HepG2 (cell line): ENCODE measurements around the gene CADPS2. TPM values are rescaled to one million over a fixed set of nuclear protein-coding genes. Genes with fewer than 3 reads are reported as not detected.

ENCODE experiments used
- BATF2 ChIP-seq: sonication (generic); formaldehyde crosslinking; IDR thresholded peaks from 2 replicates; pipeline ENCODE4 v1.8.0; 2022; ENCODE audit warnings: mild to moderate bottlenecking, missing genetic modification reagents, moderate library complexity
- ETV5 ChIP-seq: IDR thresholded peaks from 2 replicates; pipeline ENCODE4 v1.6.1; 2018; ENCODE audit warnings: missing biosample characterization, missing genetic modification reagents, inconsistent platforms, borderline replicate concordance
- GTF2F1 ChIP-seq: fragments of 150-350 bp; IDR thresholded peaks from 2 replicates; pipeline ENCODE4 v1.6.1; 2014; ENCODE audit warnings: low read length
- KAT2B ChIP-seq: fragments of 150-350 bp; IDR thresholded peaks from 2 replicates; pipeline ENCODE4 v1.6.1; 2014; ENCODE audit warnings: low read depth, low read length, borderline replicate concordance
- MXD4 ChIP-seq: IDR thresholded peaks from 2 replicates; pipeline ENCODE4 v1.6.1; 2016; ENCODE audit warnings: mild to moderate bottlenecking, missing biosample characterization, missing genetic modification reagents
- POLR2AphosphoS5 ChIP-seq: IDR thresholded peaks from 2 replicates; pipeline ENCODE4 v1.6.1; 2012; ENCODE audit warnings: low read depth, low read length
- ZNF230 ChIP-seq: sonication (generic); formaldehyde crosslinking; IDR thresholded peaks from 2 replicates; pipeline ENCODE4 v1.4.0; 2020; ENCODE audit warnings: mild to moderate bottlenecking, missing genetic modification reagents
- ZNF30 ChIP-seq: sonication (generic); formaldehyde crosslinking; IDR thresholded peaks from 2 replicates; pipeline ENCODE4 v1.5.0; 2020; ENCODE audit warnings: mild to moderate bottlenecking, missing genetic modification reagents
- ZNF33B ChIP-seq: sonication (generic); formaldehyde crosslinking; IDR thresholded peaks from 2 replicates; pipeline ENCODE4 v1.5.1; 2020; ENCODE audit warnings: mild to moderate bottlenecking, missing genetic modification reagents
- ZNF607 ChIP-seq: sonication (generic); formaldehyde crosslinking; IDR thresholded peaks from 2 replicates; pipeline ENCODE4 v1.5.1; 2020; ENCODE audit warnings: missing genetic modification reagents, mild to moderate bottlenecking, borderline replicate concordance
- ZNF766 ChIP-seq: sonication (generic); formaldehyde crosslinking; IDR thresholded peaks from 2 replicates; pipeline ENCODE4 v1.5.0; 2020; ENCODE audit warnings: missing genetic modification reagents, borderline replicate concordance
- ZNF772 ChIP-seq: sonication (generic); formaldehyde crosslinking; IDR thresholded peaks from 2 replicates; pipeline ENCODE4 v1.5.0; 2020; ENCODE audit warnings: mild to moderate bottlenecking, missing genetic modification reagents
- ZNF780A ChIP-seq: sonication (generic); formaldehyde crosslinking; IDR thresholded peaks from 2 replicates; pipeline ENCODE4 v1.8.0; 2022; ENCODE audit warnings: mild to moderate bottlenecking, missing genetic modification reagents, moderate library complexity
- ZNF841 ChIP-seq: sonication (generic); formaldehyde crosslinking; IDR thresholded peaks from 2 replicates; pipeline ENCODE4 v1.8.1; 2023; ENCODE audit warnings: missing genetic modification reagents, borderline replicate concordance
- ZNF891 ChIP-seq: sonication (generic); formaldehyde crosslinking; IDR thresholded peaks from 2 replicates; pipeline ENCODE4 v1.5.0; 2020; ENCODE audit warnings: mild to moderate bottlenecking, missing genetic modification reagents
- ZSCAN12 ChIP-seq: sonication (generic); formaldehyde crosslinking; IDR thresholded peaks from 2 replicates; pipeline ENCODE4 v1.9.0; 2021; ENCODE audit warnings: mild to moderate bottlenecking, missing genetic modification reagents
- ZSCAN21 ChIP-seq: sonication (generic); formaldehyde crosslinking; IDR thresholded peaks from 2 replicates; pipeline ENCODE4 v1.8.0; 2022; ENCODE audit warnings: mild to moderate bottlenecking, missing genetic modification reagents, moderate library complexity, borderline replicate concordance
- polyA plus RNA-seq, 8 experiments: library from polyadenylated mRNA; depleted of rRNA in 3 of 8; stranded (reverse) in 7 of 8; unstranded in 1 of 8; fragments of >200 nt; fragmentation: Illumina TruSeq in 4 of 8; extraction: Trizol in 4 of 8; gene quantifications; 2 replicates each; pipeline versions ENCODE4 v1.2.1 to v1.2.3, GENCODE V29; 2011 to 2016; ENCODE audit warnings: low read depth in 4 of 8, missing spikeins in 1 of 8, mixed read lengths in 1 of 8; ENCODE audit not compliant: insufficient read depth in 1 of 8
- total RNA-seq, 5 experiments: library from RNA; depleted of rRNA; stranded (reverse); fragments of >200 nt; fragmentation: Illumina TruSeq; extraction: Trizol; gene quantifications; 2 replicates each; pipeline ENCODE4 v1.2.3, GENCODE V29; 2016; ENCODE audit warnings: low read depth in 1 of 5
- TF ChIP-seq, protein P1 (sequence below): sonication (generic); formaldehyde crosslinking; IDR thresholded peaks from 2 replicates; pipeline ENCODE4 v1.9.0; 2021; ENCODE audit warnings: missing genetic modification reagents, mild to moderate bottlenecking, borderline replicate concordance
- TF ChIP-seq, protein P2 (sequence below): IDR thresholded peaks from 2 replicates; pipeline ENCODE4 v1.6.1; 2016; ENCODE audit warnings: missing compliant biosample characterization, missing genetic modification reagents, borderline replicate concordance
- TF ChIP-seq, protein P3 (sequence below): sonication (generic); formaldehyde crosslinking; IDR thresholded peaks from 2 replicates; pipeline ENCODE4 v1.4.0; 2020; ENCODE audit warnings: missing genetic modification reagents
- TF ChIP-seq, protein P4 (sequence below): sonication (generic); formaldehyde crosslinking; IDR thresholded peaks from 2 replicates; pipeline ENCODE4 v1.5.1; 2020; ENCODE audit warnings: mild to moderate bottlenecking, missing genetic modification reagents, moderate library complexity

The CADPS2 gene
- total and polyA plus RNA-seq, 2 of the 13 experiments (the other 11 are each of a cell fraction or from before 2014, with no cell fraction given) = 17.6 to 43.8 TPM

- TF ChIP-seq, protein P1, sequence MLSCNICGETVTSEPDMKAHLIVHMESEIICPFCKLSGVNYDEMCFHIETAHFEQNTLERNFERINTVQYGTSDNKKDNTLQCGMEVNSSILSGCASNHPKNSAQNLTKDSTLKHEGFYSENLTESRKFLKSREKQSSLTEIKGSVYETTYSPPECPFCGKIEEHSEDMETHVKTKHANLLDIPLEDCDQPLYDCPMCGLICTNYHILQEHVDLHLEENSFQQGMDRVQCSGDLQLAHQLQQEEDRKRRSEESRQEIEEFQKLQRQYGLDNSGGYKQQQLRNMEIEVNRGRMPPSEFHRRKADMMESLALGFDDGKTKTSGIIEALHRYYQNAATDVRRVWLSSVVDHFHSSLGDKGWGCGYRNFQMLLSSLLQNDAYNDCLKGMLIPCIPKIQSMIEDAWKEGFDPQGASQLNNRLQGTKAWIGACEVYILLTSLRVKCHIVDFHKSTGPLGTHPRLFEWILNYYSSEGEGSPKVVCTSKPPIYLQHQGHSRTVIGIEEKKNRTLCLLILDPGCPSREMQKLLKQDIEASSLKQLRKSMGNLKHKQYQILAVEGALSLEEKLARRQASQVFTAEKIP (CRISPR knock-in tag) = no peak
- TF ChIP-seq ZSCAN12 (no peak; the same call in 1 of the 2 replicates), MXD4 (peak; percentile 80), KAT2B (no peak), ZNF780A (CRISPR knock-in tag) (peak; percentile 52; the same call in 1 of the 2 replicates), ETV5 (CRISPR knock-in tag) (peak; percentile 24; the same call in 1 of the 2 replicates), POLR2AphosphoS5 (peak; percentile 36; the same call in 1 of the 2 replicates), ZNF30 (CRISPR knock-in tag) (no peak), ZNF891 (CRISPR knock-in tag) (0 out of 2 replicates have a peak, but pooled peaks have one; percentile 44), ZNF607 (peak; percentile 88), ZNF841 (CRISPR knock-in tag) (peak; percentile 80; the same call in 1 of the 2 replicates), ZNF230 (CRISPR knock-in tag) (no peak), ZNF766 (CRISPR knock-in tag) (peak; percentile 94), ZNF772 (peak; percentile 61; the same call in 1 of the 2 replicates), ZNF33B (CRISPR knock-in tag) (no peak), BATF2 (CRISPR knock-in tag) (0 out of 2 replicates have a peak, but pooled peaks have one; percentile 66), ZSCAN21 (CRISPR knock-in tag) (peak; percentile 58; the same call in 1 of the 2 replicates), GTF2F1 (no peak)
- TF ChIP-seq, protein P2, sequence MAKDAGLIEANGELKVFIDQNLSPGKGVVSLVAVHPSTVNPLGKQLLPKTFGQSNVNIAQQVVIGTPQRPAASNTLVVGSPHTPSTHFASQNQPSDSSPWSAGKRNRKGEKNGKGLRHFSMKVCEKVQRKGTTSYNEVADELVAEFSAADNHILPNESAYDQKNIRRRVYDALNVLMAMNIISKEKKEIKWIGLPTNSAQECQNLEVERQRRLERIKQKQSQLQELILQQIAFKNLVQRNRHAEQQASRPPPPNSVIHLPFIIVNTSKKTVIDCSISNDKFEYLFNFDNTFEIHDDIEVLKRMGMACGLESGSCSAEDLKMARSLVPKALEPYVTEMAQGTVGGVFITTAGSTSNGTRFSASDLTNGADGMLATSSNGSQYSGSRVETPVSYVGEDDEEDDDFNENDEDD (CRISPR knock-in tag) = peak; percentile 92
- TF ChIP-seq, protein P3, sequence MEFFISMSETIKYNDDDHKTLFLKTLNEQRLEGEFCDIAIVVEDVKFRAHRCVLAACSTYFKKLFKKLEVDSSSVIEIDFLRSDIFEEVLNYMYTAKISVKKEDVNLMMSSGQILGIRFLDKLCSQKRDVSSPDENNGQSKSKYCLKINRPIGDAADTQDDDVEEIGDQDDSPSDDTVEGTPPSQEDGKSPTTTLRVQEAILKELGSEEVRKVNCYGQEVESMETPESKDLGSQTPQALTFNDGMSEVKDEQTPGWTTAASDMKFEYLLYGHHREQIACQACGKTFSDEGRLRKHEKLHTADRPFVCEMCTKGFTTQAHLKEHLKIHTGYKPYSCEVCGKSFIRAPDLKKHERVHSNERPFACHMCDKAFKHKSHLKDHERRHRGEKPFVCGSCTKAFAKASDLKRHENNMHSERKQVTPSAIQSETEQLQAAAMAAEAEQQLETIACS (CRISPR knock-in tag) = peak; percentile 93
- TF ChIP-seq, protein P4, sequence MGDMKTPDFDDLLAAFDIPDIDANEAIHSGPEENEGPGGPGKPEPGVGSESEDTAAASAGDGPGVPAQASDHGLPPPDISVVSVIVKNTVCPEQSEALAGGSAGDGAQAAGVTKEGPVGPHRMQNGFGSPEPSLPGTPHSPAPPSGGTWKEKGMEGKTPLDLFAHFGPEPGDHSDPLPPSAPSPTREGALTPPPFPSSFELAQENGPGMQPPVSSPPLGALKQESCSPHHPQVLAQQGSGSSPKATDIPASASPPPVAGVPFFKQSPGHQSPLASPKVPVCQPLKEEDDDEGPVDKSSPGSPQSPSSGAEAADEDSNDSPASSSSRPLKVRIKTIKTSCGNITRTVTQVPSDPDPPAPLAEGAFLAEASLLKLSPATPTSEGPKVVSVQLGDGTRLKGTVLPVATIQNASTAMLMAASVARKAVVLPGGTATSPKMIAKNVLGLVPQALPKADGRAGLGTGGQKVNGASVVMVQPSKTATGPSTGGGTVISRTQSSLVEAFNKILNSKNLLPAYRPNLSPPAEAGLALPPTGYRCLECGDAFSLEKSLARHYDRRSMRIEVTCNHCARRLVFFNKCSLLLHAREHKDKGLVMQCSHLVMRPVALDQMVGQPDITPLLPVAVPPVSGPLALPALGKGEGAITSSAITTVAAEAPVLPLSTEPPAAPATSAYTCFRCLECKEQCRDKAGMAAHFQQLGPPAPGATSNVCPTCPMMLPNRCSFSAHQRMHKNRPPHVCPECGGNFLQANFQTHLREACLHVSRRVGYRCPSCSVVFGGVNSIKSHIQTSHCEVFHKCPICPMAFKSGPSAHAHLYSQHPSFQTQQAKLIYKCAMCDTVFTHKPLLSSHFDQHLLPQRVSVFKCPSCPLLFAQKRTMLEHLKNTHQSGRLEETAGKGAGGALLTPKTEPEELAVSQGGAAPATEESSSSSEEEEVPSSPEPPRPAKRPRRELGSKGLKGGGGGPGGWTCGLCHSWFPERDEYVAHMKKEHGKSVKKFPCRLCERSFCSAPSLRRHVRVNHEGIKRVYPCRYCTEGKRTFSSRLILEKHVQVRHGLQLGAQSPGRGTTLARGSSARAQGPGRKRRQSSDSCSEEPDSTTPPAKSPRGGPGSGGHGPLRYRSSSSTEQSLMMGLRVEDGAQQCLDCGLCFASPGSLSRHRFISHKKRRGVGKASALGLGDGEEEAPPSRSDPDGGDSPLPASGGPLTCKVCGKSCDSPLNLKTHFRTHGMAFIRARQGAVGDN (CRISPR knock-in tag) = peak; percentile 93
These were observed at the start of gene CADPS2 (continued) for GRCh38 chr7:122886357-122887081.
